Astrocyte of the cerebellum (primary cell): ENCODE results near the gene CDH4.

Source experiments
- DNase-seq: peaks from one replicate; pipeline ENCODE4 v3.0.0-alpha.2; 2011; ENCODE audit warnings: low read depth
- H3K4me3 ChIP-seq: 2 replicates; pipeline ENCODE4 v1.5.1; 2011; ENCODE audit warnings: mild to moderate bottlenecking, low read depth, low read length, moderate library complexity
- CTCF ChIP-seq: IDR thresholded peaks from 2 replicates; pipeline ENCODE4 v1.5.1; 2012; ENCODE audit warnings: low read length, low read depth, moderate library complexity, mild to moderate bottlenecking; ENCODE audit errors: missing control alignments
- in situ Hi-C: cut with HindIII; loops from 2 replicates; pipeline ENCODE4 v1.10.0; 2017; ENCODE audit warnings: low sequenced_read_pairs

CDH4 gene

GRCh38 chr20:61819574-61819846 is 567.4 kb downstream of the CDH4 start:
- no peak overlapping the region for H3K4me3 ChIP-seq
- no peak for DNase-seq
- no peak for TF ChIP-seq CTCF
- in situ Hi-C loops: no loop called here

GRCh38 chr20:61819921-61820825 is 568.1 kb downstream of the CDH4 start:
- DNase-seq: no peak
- in situ Hi-C loops: no loop called here
- no peak overlapping the region for H3K4me3 ChIP-seq
- TF ChIP-seq CTCF: no peak

GRCh38 chr20:61821735-61822134 is 569.7 kb downstream of the CDH4 start:
- no peak overlapping the region for H3K4me3 ChIP-seq
- in situ Hi-C loops: no loop called here
- DNase-seq: no peak
- TF ChIP-seq CTCF: no peak

GRCh38 chr20:61822396-61822795 is 570.3 kb downstream of the CDH4 start:
- no peak for DNase-seq
- in situ Hi-C loops: no loop called here
- H3K4me3 ChIP-seq: no peak overlapping the region
- TF ChIP-seq CTCF: no peak

- no peak for DNase-seq
- in situ Hi-C loops: no loop called here
- no peak overlapping the region for H3K4me3 ChIP-seq
- TF ChIP-seq CTCF: no peak
These were observed 571.2 kb downstream of the CDH4 start for GRCh38 chr20:61823242-61823641.

- TF ChIP-seq CTCF: no peak
- no peak overlapping the region for H3K4me3 ChIP-seq
- in situ Hi-C loops: no loop called here
- DNase-seq: no peak
These were observed 576.8 kb downstream of the CDH4 start for GRCh38 chr20:61828891-61829290.
